GOT3 (cell line): Measurements from ENCODE around the gene TLL2.
"Not testable (repeated sequence)": the region's sequence is repeated elsewhere in the genome, so short reads cannot be mapped to it uniquely, and the experiment has no call there.

ENCODE experiments used
- DNase-seq: peaks from one replicate; lab custom pipeline; 2025; ENCODE audit warnings: mixed read lengths; lab: John Stamatoyannopoulos, UW

Gene TLL2

DNA sequence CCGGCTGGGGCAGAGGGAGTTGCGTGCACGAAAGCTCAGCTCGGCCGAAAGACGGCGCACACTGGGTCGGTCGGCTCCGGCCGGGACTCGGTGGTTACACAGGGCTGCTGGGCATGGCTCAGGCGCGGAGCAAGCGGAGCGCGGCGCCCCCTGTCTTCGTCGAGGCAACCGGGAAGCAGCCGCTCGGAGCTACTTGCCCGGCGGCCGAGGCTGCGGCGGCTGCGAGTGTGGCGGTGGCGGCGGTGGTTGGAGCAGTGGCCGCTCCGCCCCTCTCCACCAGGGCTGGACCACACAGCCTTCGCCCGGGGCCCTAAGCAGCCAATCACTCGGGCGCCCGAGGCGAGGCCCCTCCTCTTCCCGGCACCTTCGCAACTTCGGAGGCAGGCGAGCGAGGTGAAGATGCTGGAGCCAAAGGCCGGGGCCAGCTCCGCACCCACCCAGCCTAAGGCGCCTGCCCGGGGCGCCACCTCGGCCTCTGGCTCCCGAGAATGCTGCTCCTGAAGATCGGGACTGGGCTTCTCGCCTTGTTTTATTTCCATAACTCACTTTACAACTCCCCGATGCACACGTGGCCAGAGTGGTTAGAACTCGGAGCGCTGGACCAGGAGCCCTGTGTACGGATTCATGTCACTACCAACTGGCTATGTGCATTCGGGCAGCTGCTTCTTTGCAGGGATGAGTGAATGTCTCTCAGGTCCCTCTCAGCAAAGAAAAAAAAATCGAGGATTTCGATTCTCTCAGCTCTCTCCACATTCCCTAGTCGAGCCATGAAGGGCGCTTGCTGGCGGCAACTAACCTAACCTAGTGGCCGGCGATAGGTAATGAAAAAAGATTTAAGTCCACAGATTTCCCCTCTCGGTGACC lies at the start of gene TLL2:
TLL2 (minus strand) TSS at position 229 of the 864 bp plus-strand sequence. CDS start 241 bp downstream, outside the sequence.
- DNase-seq, result peak; percentile 48

GRCh38 chr10:96560966-96561887 lies 47.5 kb upstream of the TLL2 start:
- DNase-seq, result no peak

DNA sequence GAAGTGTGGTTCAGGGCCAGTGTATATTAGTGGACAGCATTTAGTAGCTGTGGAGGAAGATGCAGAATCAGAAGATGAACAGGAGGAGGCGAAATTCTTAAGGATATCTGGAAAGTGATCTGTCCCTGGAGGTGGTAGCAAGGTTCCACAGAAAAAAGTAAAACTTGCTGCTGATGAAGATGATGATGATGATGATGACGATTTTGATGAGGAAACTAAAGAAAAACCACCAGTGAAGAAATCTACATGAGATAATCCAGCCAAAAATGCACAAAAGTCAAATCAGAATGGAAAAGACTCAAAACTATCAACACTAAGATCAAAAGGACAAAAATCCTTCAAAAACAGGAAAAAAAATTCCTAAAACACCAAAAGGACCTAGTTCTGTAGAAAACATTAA lies 46.8 kb upstream of the TLL2 start:
- DNase-seq, result no peak

DNA sequence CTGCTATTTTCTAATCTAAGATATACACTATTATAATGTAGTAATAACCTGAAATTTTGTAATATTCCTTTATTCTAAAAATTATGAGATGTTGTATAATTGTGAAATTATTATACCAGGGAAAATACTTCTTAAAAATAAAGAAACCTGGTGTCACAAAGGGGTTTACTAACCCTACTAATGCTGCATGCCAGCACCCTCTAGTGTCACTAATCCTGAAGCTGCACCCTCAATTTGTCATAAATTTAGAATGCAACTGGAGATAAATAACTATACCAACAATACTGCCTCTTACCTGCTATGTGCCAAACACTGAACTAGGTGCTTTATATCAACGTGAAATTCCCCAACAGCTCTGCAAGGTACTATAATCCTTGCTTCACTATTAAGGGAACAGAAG lies 42.3 kb upstream of the TLL2 start:
- DNase-seq, result no peak

DNA sequence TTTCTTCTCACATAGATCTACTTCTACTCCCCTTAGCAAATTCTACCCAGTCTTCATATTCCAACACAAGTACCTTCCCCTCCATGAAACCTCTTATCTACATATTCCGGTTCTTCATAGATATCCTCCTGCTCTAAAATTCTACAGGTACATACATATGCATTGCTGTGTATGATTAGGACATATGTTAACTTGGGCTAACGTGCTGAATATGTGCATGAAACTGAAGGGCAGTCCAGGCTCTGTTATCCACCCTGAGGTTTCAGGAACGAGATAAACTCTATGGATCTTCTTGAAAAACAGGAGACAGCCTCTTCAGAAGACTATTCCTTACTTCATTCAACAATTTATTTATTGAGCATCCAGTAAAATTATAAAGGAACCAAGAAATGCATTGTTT lies 41.6 kb upstream of the TLL2 start:
- no peak for DNase-seq

- DNase-seq, result no peak
These were observed 34.9 kb upstream of the TLL2 start for GRCh38 chr10:96548589-96548988.

- DNase-seq, result not testable (repeated sequence)
These were observed 31.8 kb upstream of the TLL2 start for GRCh38 chr10:96545558-96545957.

GRCh38 chr10:96541921-96542320 lies 28.2 kb upstream of the TLL2 start:
- no peak for DNase-seq

DNA sequence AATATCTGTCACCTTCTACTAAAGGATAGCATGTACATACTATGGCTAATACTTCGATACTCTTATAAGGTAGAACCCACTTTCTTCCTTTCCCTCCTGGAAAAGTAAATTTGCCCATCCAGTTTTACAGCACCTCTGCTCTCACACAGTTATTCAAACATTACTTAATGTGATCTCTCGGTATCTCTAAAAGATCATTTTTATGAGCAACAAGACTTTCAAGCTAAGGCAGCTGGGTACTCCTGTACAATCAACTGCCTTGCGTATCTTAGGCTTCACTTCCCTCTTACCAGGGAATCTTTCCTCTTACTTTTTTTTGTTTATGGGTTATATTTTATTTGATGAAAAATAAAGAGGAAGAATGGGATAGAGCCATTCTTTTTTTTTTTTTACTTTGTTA lies 26.5 kb upstream of the TLL2 start:
- no peak for DNase-seq

- no peak for DNase-seq
These were observed 25.0 kb upstream of the TLL2 start for GRCh38 chr10:96538683-96539082.

DNA sequence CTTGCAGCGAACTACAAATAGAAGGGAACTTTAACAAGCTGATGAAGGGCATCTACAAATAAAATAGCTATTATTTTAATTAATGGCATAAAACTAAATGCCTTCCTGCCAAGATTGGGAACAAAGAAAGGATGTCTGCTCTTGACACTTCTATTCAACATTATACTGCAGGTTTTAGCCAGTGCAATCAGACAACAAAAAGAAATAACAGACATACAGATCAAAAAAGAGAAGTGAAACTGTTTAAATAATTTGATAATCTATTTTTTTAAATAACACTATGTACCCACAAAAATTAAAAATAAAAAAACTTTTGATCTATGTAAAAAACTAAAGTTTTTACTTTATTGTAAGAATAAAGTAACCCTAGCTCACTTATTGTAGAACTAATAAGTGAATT lies 22.4 kb upstream of the TLL2 start:
- no peak for DNase-seq

DNA sequence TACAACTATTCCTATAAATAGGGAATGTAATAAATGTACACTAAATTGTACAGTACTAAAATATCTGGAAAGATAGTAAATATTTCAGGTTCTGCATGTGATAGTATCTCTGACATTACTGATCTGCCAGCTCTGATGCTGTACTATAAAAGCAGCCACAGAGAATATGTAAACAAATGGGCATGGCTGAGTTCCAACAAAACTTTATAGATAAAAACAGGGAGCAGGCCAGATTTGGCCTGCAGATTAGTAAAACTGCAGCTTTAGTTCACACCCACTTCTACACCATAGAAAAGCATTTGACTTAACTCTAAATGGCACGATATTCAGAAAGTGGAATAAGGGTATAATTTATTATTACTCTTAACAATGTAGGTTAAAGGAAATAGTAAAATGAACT lies 18.8 kb upstream of the TLL2 start:
- DNase-seq, result no peak

- no peak for DNase-seq
These were observed 16.0 kb upstream of the TLL2 start for GRCh38 chr10:96529634-96530279.

DNA sequence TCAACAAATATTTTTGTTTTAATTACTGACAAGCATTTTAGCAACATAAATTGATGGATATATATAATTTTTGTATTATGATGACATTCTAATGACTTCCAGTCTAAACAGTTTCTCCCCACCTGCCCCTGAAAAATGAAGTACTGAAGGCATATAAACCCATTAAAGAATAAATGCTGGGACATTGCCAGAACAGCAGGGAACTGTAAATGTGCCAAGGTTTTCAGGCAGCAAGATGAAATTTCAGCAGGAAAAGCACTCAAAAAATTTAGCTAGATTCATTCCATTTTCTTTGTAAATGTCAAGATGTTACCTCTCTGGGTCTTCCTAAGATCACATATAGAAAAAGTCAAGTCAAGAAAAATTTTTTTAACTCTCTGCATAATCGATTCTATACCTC lies 11.0 kb upstream of the TLL2 start:
- no peak for DNase-seq

GRCh38 chr10:96517284-96517683 lies 3.6 kb upstream of the TLL2 start:
- no peak for DNase-seq

DNA sequence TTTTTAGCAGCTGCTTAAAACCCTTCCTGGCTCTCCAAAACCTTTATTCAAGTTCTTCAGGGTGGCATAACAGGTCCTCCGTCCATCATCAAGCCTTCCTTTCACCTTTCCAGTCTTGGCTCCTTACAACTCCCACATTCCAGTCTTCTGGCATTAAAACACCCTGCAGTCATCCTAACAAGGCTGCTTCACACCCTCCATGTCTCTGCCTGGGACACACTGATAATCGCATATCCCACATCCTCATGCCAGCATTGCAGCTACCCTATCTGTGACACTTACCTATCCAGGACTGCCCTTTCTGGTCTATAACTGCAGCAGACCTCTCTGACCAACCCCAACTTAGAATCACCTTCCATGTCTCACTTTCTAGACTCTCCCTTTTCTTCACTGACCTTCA lies 2.6 kb upstream of the TLL2 start:
- no peak for DNase-seq

DNA sequence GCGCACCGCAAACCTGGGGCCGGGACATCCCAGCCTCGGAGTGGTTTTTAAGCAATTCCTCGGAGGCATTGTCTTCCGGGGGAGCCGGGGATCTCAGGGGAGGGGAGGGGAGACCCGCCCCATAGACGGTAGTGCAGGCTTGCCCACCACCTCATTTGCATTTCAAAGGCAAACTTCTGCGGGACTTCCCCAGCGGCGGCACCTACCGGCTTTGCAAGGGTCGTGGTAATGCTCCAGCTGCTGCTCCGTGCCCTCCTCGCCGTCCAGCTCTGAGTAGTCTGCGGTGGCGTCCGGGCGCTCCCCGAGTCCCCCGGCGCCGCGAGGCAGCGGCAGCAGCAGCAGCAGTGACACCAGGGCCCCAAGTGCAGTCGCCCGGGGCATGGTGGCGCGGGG lies 425 bp downstream of the TLL2 start:
- DNase-seq, result no peak

DNA sequence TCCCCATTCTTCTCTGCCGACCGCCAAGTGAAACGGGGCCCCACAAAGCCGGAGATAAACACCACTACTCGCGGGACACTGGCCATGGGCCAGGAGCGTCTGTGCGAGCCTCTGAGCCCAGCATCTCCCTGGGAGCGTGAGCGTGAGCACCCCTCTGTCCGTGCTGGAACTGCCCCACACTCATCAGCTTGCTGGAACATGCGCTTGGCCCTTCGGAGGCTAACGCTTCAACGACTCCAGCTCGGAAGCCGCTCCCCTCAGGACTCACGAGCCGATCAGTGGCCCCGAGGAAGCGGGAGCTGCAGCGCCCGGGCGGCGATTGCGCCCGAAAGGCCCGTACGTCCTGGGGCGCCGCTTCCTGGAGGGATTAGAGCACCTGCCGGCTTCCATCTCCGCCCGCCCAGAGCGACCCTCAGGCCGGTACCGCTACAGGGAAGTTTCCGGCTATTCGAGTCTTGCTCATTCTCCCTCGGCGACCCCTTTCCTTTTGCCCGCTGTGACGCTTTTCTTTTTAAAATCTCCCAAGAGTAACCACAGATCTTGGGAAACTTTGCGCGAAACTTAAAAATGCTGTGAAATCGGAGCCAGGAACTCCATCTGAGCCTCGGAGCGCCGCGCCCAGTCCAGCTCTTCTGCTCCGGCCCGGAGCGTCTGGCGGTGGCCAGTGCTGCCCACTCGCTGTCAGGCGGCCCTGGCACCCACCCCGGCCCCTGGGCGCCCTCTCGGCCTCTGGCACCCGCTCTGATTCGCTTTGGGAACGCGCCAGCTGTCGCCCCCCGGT lies 1.0 kb downstream of the TLL2 start:
- DNase-seq, result no peak

DNA sequence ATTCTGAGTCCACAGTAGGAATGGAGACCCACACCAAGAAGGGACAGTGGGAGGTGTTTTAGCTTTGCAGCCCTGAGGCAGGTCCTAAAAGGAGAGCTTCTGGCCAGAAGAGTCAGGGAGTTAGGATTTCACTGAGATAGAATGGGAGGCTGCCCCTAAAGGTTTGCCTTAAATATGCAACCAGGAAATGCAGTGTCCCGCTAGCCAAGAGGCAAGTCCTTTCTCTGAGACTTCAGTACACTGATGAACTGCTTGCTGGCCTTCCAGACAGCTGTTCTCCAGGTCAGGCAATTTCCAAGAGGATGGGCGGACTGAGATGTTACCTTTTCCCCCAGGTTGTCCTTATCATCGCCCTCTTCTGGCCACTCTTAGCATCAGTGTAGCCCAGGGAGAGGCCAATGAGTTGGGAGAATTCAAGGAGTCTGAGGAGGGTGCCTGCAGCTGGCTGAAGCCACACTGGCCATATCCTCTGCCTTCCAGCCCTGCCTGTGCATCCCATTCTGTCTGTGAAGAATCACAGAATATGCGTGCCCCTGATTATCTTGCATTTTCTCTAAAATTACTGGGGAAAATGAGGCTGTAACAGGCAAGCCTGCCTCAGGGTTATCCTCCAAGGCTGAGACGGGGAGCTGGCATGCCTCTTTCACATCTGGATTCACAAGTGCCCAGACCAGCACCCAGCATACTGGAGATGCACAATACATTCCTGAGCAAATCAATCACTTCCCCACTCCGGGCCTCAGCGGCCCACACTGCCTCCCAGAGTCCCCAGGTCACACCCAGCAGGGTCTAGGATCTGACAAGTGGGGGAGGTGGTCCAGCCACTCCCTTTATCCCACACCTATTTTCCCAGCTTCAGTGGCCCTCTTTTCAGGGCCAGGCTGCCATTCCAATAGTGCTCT lies 2.4 kb downstream of the TLL2 start:
- DNase-seq, result no peak

- no peak for DNase-seq
These were observed 4.6 kb downstream of the TLL2 start for GRCh38 chr10:96509017-96509641.
